Activated T-cell treated with anti-CD3 and anti-CD28 coated beads, Interleukin-2, amount 50 U/mL, for 4 hours (primary cell): ENCODE data around the gene BMPR1B. TPM values are rescaled to one million over a fixed set of nuclear protein-coding genes. Genes with fewer than 3 reads are reported as not detected.

Source experiments
- ATAC-seq, 2 donors: fragments of 200-7000 bp; cut with Tn5 transposase; one replicate each; pipeline ENCODE4 v1.10.0; 2021
- DNase-seq: peaks from one replicate; pipeline ENCODE4 v3.0.0-alpha.2; 2020
- H3K27me3 Mint-ChIP-seq: one replicate; pipeline ENCODE4 v1.8.0; 2021; ENCODE audit warnings: low read depth, mixed read lengths
- H3K36me3 Mint-ChIP-seq: one replicate; pipeline ENCODE4 v1.8.0; 2022; ENCODE audit warnings: mixed read lengths; ENCODE audit not compliant: insufficient read depth
- H3K4me1 Mint-ChIP-seq: one replicate; pipeline ENCODE4 v1.8.0; 2021; ENCODE audit warnings: low read depth, mixed read lengths
- H3K4me3 Mint-ChIP-seq: one replicate; pipeline ENCODE4 v1.8.0; 2021; ENCODE audit warnings: mild to moderate bottlenecking, moderate library complexity, mixed read lengths
- H3K9me3 Mint-ChIP-seq: one replicate; pipeline ENCODE4 v1.8.0; 2021; ENCODE audit warnings: mixed read lengths
- total RNA-seq, 3 donors: library from RNA; stranded (reverse); gene quantifications; one replicate each; pipeline ENCODE4 v1.2.1, GENCODE V29; 2021

The BMPR1B gene
- total RNA-seq, 3 donors from 2014 or later: not detected

DNA sequence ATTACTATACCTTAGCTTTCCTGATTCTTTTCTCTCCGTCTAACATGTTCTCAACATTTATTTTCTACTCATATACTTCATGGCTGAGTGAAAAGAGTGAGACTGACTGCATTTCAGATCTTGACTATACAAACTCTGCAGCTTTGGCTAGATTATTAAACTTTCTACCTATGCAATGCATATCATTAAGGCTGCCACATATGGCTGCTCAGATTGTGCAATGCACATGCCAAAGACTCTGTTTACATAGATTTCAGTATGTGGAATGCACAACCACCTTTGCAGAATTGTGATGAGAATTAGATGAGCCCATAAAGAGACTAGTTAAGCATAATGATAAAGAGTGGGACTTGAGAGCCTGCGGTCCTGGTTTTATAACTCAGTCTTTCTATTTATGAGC is 196.5 kb downstream of the BMPR1B start:
- H3K9me3 Mint-ChIP-seq: peaks cover 5% of the 10 kb centered on the region
- DNase-seq (no peak), ATAC-seq (no peak)
- H3K4me3 Mint-ChIP-seq: no peak overlapping the region
- no peaks in the 10 kb centered on the region for H3K36me3 Mint-ChIP-seq
- H3K4me1 Mint-ChIP-seq: no peaks in the 10 kb centered on the region
- H3K27me3 Mint-ChIP-seq: peaks cover 2% of the 10 kb centered on the region

DNA sequence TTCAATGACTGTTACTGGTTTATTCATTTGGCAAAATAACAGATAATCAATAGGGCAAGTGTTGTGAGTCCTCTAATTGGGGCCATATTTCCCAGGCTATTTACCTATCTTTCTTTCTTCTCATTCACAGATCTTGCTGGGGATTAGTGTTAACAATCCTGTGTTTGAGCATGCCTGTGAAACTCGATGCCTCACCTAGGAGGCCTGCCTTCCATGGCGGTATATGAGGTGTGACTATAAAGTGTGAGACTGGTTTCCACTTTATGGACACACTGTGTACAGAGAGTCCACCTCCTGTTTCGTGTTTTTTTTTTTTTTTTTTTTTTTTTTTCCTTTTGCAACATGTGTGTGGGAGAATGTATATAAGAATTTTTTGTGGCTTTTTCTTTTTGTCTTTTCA is 199.3 kb downstream of the BMPR1B start:
- ATAC-seq: no peak
- no peaks in the 10 kb centered on the region for H3K4me1 Mint-ChIP-seq
- no peaks in the 10 kb centered on the region for H3K36me3 Mint-ChIP-seq
- no peak overlapping the region for H3K4me3 Mint-ChIP-seq
- H3K27me3 Mint-ChIP-seq: peaks cover 2% of the 10 kb centered on the region
- no peaks in the 10 kb centered on the region for H3K9me3 Mint-ChIP-seq
- DNase-seq: no peak

DNA sequence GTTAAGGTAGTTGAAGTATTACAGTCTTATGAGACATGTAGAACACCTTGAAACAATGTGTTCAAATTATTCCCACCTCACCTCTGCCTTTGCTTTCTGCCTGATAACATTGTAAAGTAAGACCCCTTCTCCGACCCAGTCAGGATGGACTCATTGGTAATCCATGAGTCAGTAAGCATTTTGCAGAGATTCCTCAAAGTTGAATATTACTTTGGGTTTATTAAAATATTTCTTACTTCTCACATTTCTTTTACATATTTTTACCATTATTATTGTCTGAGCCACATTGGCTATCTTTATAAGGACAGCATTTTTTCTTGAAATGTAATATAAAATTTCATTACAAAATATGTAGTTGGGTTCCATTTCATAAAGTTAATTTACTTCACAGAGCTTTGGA is 201.6 kb downstream of the BMPR1B start:
- no peak overlapping the region for H3K4me3 Mint-ChIP-seq
- no peaks in the 10 kb centered on the region for H3K4me1 Mint-ChIP-seq
- no peaks in the 10 kb centered on the region for H3K36me3 Mint-ChIP-seq
- H3K9me3 Mint-ChIP-seq: peaks cover 15% of the 10 kb centered on the region
- ATAC-seq (no peak), DNase-seq (no peak)
- H3K27me3 Mint-ChIP-seq: no peaks in the 10 kb centered on the region

DNA sequence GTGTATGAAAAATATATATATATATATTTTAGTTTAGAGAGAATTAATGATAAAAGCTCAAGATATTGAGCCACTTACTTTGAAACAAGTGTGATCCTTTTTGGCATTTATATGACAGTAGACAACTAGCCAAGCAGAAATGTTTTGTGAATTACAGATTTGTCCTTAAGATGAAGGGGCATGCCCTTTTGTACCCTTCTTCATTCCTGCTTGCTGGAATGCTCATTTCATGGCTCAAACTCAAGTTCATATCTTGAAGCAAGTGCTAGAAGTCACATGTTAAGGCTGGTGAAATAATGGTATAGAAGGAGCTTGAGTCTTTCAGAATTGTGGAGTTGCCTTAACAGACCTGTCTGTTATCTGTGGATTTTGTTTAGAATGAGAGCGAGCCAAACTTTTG is 203.0 kb downstream of the BMPR1B start:
- Mint-ChIP-seq H3K4me3 (no peak overlapping the region), H3K36me3 (no peaks in the 10 kb centered on the region), H3K4me1 (no peaks in the 10 kb centered on the region), H3K27me3 (no peaks in the 10 kb centered on the region), H3K9me3 (peaks cover 15% of the 10 kb centered on the region)
- DNase-seq: no peak
- no peak for ATAC-seq

DNA sequence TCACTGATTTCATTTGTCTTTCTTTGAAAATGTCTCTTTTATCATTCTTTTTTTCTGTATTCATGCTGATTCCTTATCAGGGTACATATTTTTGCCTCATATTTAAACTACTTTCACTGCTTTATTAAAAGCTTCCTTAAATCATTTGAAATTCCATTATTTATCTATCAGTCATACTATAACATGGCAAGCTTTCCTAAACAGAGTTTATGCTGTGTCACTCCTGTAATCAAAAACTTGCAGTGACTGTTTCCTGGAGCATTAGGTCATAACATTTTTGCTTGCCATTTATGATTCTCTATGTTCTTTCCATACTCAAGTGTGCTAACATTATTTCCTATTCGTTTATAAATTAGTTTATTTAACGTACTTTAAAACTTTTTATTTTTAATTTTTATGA is 203.7 kb downstream of the BMPR1B start:
- no peaks in the 10 kb centered on the region for H3K4me1 Mint-ChIP-seq
- H3K9me3 Mint-ChIP-seq: peaks cover 15% of the 10 kb centered on the region
- H3K36me3 Mint-ChIP-seq: no peaks in the 10 kb centered on the region
- ATAC-seq: no peak
- no peaks in the 10 kb centered on the region for H3K27me3 Mint-ChIP-seq
- no peak overlapping the region for H3K4me3 Mint-ChIP-seq
- DNase-seq: no peak

DNA sequence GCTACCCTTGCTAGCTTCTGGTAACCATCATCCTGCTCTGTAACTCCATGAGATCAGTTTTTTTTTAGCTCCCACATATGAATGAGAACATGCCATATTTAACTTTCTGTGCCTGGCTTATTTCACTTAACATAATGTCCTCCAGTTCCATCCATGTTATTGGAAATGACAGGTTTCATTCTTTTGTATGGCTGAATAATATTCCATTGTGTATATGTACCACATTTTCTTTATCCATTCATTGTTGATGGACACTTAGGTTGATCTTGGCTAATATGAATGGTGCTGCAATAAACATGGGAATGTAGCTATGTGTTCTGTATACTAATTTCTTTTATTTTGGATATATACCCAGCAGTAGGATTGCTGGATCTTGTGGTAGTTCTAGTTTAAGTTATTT is 204.7 kb downstream of the BMPR1B start:
- no peaks in the 10 kb centered on the region for H3K36me3 Mint-ChIP-seq
- H3K27me3 Mint-ChIP-seq: no peaks in the 10 kb centered on the region
- no peak overlapping the region for H3K4me3 Mint-ChIP-seq
- H3K9me3 Mint-ChIP-seq: peaks cover 15% of the 10 kb centered on the region
- ATAC-seq (no peak), DNase-seq (no peak)
- H3K4me1 Mint-ChIP-seq: no peaks in the 10 kb centered on the region

DNA sequence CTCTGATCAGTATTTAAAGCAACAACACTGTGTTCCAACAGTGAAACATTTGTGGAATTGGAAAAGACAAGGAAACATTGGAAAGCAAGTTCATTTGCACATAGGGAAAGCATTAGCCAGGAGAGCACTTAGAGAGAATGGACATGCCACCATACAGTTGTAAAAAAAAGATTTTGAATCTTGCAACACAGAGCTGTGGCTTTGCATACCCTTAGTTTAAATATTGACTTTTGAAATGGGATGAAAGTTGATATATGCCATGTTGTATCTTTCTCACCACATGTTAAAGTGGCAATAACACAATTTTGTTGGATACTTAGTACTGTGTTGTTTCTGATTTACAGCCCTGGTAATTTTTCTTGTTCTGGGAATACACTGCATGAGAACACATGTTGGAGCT is 208.1 kb downstream of the BMPR1B start:
- peaks cover 15% of the 10 kb centered on the region for H3K9me3 Mint-ChIP-seq
- H3K4me1 Mint-ChIP-seq: no peaks in the 10 kb centered on the region
- ATAC-seq (no peak), DNase-seq (no peak)
- no peaks in the 10 kb centered on the region for H3K36me3 Mint-ChIP-seq
- no peak overlapping the region for H3K4me3 Mint-ChIP-seq
- H3K27me3 Mint-ChIP-seq: no peaks in the 10 kb centered on the region

DNA sequence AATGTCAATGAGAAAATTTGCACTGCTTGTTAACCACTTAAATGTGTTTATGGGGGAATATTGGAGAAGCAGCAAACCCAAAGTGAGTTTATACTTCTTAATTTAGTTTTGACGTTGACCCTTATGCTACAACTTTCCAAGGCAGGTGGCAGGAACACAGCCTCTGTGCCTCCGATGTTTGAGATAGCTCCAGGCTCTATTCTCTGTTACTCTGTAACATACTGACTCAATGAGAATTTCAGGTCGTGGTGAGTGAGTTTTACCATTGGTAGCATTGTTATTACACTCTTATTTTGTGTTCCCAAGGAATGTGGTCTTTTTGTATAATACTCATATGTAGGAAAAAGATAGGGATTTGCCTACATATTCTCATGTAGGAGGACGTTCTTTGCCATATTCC is 210.7 kb downstream of the BMPR1B start:
- Mint-ChIP-seq H3K27me3 (no peaks in the 10 kb centered on the region), H3K4me3 (no peak overlapping the region), H3K4me1 (no peaks in the 10 kb centered on the region), H3K36me3 (no peaks in the 10 kb centered on the region), H3K9me3 (peaks cover 5% of the 10 kb centered on the region)
- no peak for DNase-seq
- no peak for ATAC-seq

DNA sequence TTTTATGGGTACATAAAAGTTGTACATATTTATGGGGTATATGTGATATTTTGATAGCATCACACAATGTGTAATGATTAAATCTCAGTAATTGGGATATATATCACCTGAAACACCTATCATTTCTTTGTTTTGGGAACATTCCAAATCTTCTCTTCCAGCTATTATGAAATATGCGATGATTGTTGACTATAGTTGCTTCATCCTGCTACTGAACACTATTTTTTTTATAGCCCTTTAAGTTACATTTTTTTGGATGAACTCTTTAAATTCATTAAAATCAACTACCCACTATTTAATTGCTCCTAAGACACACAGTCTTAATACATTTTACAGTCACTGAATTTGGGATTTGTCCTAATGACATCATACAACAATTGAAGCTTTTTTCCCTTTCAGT is 212.9 kb downstream of the BMPR1B start:
- Mint-ChIP-seq H3K36me3 (no peaks in the 10 kb centered on the region), H3K4me1 (no peaks in the 10 kb centered on the region), H3K9me3 (no peaks in the 10 kb centered on the region), H3K4me3 (no peak overlapping the region), H3K27me3 (no peaks in the 10 kb centered on the region)
- DNase-seq (no peak), ATAC-seq (no peak)

DNA sequence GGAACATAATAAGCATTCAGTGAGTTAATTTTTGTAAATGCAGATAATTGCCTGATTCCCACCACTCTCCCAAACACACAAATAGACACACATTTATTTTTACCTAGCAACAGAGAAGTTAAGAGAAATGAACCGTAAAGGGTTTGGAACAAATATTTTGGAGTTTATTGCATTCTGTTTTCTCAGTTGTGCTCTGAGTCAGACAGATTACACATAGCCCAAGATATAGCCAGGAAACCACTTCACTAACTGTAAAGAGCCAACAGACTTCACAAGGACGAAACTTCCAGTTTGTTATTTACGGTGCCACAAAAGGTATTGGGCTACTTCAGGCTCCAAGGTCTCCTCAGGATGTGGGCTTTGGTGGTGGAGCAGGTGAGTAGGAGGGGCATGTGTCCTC is 217.0 kb downstream of the BMPR1B start:
- no peaks in the 10 kb centered on the region for H3K4me1 Mint-ChIP-seq
- no peak for DNase-seq
- no peaks in the 10 kb centered on the region for H3K9me3 Mint-ChIP-seq
- H3K27me3 Mint-ChIP-seq: no peaks in the 10 kb centered on the region
- ATAC-seq: no peak
- H3K36me3 Mint-ChIP-seq: no peaks in the 10 kb centered on the region
- no peak overlapping the region for H3K4me3 Mint-ChIP-seq

DNA sequence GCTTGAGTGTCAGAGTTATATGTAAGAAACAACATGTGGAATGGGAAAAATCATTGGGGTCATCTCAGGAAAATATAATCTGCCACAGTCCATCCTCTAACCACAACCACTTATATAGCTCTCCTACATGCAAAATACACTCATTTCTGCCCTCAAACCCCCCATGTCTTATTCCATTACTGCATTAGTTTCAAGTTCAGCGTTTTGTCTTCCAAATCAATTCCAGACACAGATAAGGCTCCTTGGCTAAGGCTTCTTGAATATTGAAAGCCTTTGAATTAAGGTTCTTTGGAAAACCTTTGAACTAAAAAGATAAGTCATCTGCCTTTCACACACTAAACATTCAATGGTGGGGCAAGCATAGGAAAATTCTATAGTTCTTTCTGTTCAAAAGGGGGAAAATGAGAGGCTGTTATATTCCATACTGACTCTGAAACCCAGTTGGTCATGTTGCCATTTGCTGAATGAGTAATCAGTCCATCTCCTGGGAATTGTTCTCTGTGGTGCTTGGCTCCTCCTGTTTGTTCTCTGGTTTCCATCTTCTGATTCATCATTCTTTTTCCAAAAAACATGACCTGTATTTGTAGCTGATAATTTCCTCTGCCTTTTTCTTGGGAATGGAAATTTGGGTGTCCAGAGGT is 218.7 kb downstream of the BMPR1B start:
- Mint-ChIP-seq H3K36me3 (no peaks in the 10 kb centered on the region), H3K27me3 (no peaks in the 10 kb centered on the region), H3K9me3 (no peaks in the 10 kb centered on the region), H3K4me1 (no peaks in the 10 kb centered on the region), H3K4me3 (no peak overlapping the region)
- DNase-seq (no peak), ATAC-seq (no peak)

DNA sequence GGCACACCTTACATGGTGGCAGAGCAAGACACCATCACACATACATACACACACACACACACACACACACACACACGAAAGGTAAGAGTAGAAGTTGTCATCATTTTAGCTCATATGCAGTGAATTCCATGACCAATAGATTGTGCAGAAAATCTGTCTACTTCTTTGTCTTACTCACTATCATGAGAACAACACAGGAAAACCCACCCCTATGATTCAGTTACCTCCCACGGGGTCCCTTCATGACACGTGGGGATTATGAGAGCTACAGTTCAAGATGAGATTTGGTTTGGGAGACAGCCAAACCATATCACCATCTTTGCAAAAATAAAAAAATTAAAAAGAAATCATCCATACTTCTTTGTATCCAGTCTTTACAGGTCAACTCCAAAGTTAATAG is 221.1 kb downstream of the BMPR1B start:
- DNase-seq: no peak
- Mint-ChIP-seq H3K36me3 (no peaks in the 10 kb centered on the region), H3K4me3 (no peak overlapping the region), H3K4me1 (no peaks in the 10 kb centered on the region), H3K9me3 (no peaks in the 10 kb centered on the region), H3K27me3 (no peaks in the 10 kb centered on the region)
- ATAC-seq: peak; percentile 51 to 58

DNA sequence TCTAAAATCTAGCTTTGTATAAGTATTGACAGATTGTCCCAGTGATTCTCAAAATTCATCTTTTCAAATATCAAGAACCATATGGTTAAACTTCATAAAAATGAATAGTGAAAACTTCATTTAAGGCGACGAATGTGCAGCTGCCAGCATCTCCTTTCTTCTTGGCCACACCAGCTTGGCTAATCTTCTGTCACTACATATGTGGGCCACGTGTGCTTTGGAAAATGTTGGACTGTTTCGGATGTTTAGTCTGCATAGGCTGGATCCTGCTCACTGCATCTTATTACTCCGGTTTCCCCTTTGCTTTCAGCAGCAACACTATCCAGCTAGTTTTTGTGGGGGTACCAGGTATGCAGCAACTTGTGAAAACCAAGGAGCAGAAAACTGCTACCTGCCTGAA is 221.9 kb downstream of the BMPR1B start:
- DNase-seq: no peak
- Mint-ChIP-seq H3K4me1 (no peaks in the 10 kb centered on the region), H3K36me3 (no peaks in the 10 kb centered on the region), H3K9me3 (no peaks in the 10 kb centered on the region), H3K4me3 (no peak overlapping the region), H3K27me3 (no peaks in the 10 kb centered on the region)
- ATAC-seq: no peak

DNA sequence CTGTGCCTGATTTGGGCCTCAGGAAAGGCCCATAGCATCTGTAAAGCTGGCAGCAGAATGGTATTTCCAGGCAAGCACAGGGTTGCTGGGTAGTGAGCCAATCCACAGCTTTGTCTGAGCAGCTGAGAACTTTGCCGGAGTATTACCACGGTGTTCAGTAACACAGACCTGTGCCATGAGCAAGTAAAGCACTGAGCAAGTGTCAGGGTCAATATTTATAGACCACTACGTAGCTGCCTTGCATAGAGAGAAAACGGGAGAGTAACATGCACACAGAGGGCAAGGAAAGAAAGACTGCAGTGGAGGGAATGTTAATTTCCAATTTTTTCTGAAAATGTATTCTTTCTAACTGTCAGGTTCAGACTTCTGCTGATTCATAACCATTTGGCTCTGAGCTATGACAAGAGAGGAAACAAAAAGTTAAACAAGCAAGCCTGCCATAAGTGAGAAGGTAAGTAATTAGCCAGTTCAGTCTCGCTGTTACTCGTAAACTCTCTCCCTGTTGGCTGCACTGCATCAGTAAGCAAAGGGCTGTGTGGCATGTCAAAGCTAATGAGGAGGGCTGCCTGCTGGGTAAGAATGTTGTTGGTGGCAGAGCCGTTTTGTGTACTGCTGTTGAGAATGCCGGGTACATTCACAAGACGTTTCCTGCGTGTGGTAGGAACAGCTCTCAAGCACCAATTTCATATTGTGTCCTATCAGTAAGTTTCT is 238.1 kb downstream of the BMPR1B start:
- ATAC-seq (peak; percentile 52 to 58), DNase-seq (no peak)
- peaks cover 4% of the 10 kb centered on the region for H3K4me1 Mint-ChIP-seq
- H3K27me3 Mint-ChIP-seq: no peaks in the 10 kb centered on the region
- H3K9me3 Mint-ChIP-seq: no peaks in the 10 kb centered on the region
- H3K4me3 Mint-ChIP-seq: no peak overlapping the region
- no peaks in the 10 kb centered on the region for H3K36me3 Mint-ChIP-seq

DNA sequence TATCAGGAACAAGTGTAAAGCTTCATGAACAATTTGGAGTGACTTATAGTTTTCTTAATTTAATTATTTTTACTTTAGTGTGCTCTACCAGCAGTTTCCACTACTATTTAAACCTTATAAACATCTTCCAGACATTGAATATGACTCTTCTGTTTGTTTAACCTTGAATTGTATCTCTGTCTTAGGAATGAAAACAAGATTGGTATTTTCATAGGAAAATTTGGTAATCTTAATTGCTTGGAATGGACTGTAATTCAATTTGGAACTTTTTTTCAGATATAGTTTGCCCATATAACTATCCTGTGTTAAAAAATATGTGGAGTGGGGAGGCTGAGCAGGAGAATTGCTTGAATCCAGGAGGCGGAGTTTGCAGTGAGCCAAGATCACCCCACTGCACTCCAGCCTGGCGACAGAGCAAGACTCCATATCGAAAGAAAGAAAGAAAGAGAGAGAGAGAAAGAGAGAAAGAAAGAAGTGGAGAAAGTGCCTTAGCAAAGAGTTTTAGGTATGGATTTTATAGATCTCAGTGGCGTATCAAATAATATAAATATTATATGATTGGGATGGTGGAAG is 242.4 kb downstream of the BMPR1B start:
- H3K4me3 Mint-ChIP-seq: no peak overlapping the region
- no peaks in the 10 kb centered on the region for H3K36me3 Mint-ChIP-seq
- no peaks in the 10 kb centered on the region for H3K27me3 Mint-ChIP-seq
- DNase-seq: no peak
- peaks cover 4% of the 10 kb centered on the region for H3K4me1 Mint-ChIP-seq
- H3K9me3 Mint-ChIP-seq: no peaks in the 10 kb centered on the region
- no peak for ATAC-seq
